Smooth muscle cell (in vitro differentiated cells): Measurements from ENCODE around the gene ITGBL1. TPM values are rescaled to one million over a fixed set of nuclear protein-coding genes. Genes with fewer than 3 reads are reported as not detected.

ENCODE experiments used
- DNase-seq: peaks from one replicate; lab custom pipeline; 2025; ENCODE audit not compliant: unreplicated experiment; lab: John Stamatoyannopoulos, UW
- H2AFZ ChIP-seq: fragments of 200-600 bp; sonication (generic); 2 replicates; pipeline ENCODE4 v1.6.0; 2016; ENCODE audit warnings: antibody characterized with exemption, low read depth, mild to moderate bottlenecking
- H3F3A ChIP-seq: fragments of 200-600 bp; sonication (generic); 2 replicates; pipeline ENCODE4 v1.6.0; 2017; ENCODE audit warnings: antibody characterized with exemption, low read depth
- H3K27ac ChIP-seq: fragments of 200-600 bp; sonication (generic); 2 replicates; pipeline ENCODE4 v1.5.1; 2016; ENCODE audit warnings: low read depth, mild to moderate bottlenecking
- H3K27me3 ChIP-seq: fragments of 200-600 bp; sonication (generic); 2 replicates; pipeline ENCODE4 v1.6.1; 2016; ENCODE audit warnings: low read depth, mild to moderate bottlenecking
- H3K36me3 ChIP-seq: fragments of 200-600 bp; sonication (generic); 2 replicates; pipeline ENCODE4 v1.5.1; 2016; ENCODE audit warnings: low read depth
- H3K4me1 ChIP-seq: fragments of 200-600 bp; sonication (generic); 2 replicates; pipeline ENCODE4 v1.5.1; 2016; ENCODE audit warnings: low read depth
- H3K4me2 ChIP-seq: fragments of 200-600 bp; sonication (generic); 2 replicates; pipeline ENCODE4 v1.6.0; 2016; ENCODE audit warnings: mild to moderate bottlenecking
- H3K4me3 ChIP-seq: fragments of 200-600 bp; sonication (generic); 2 replicates; pipeline ENCODE4 v1.5.1; 2016; ENCODE audit warnings: mild to moderate bottlenecking
- H3K79me2 ChIP-seq: fragments of 200-600 bp; sonication (generic); 2 replicates; pipeline ENCODE4 v1.6.0; 2016; ENCODE audit warnings: low read depth, mild to moderate bottlenecking
- H3K9ac ChIP-seq: fragments of 200-600 bp; sonication (generic); 2 replicates; pipeline ENCODE4 v1.6.0; 2016; ENCODE audit warnings: low read depth
- H3K9me3 ChIP-seq: fragments of 200-600 bp; sonication (generic); replicated peaks from 2 replicates; pipeline ENCODE4 v1.5.1; 2016; ENCODE audit warnings: low read depth
- H4K20me1 ChIP-seq: fragments of 200-600 bp; sonication (generic); 2 replicates; pipeline ENCODE4 v1.6.0; 2016; ENCODE audit warnings: low read depth
- CTCF ChIP-seq: fragments of 200-600 bp; sonication (generic); IDR thresholded peaks from 2 replicates; pipeline ENCODE4 v1.5.1; 2017; ENCODE audit warnings: borderline replicate concordance, mild to moderate bottlenecking, antibody characterized with exemption; ENCODE audit not compliant: insufficient read depth, poor library complexity, severe bottlenecking
- WGBS: methylation state at CpG from one replicate; pipeline ENCODE4 v1.1.7; 2016; ENCODE audit warnings: low lambda C conversion rate; 5-methylcytosine and 5-hydroxymethylcytosine counted together
- polyA plus RNA-seq: library from polyadenylated mRNA; unstranded; fragments of >200 nt; fragmentation: Nextera tagmentation; extraction: Ambion mirVana; gene quantifications from 2 replicates; pipeline ENCODE4 v1.2.1, GENCODE V29; 2016
- total RNA-seq: library from RNA; depleted of rRNA; stranded (reverse); fragments of >200 nt; gene quantifications from 2 replicates; pipeline ENCODE4 v1.2.3, GENCODE V29; 2014

The ITGBL1 gene
- total and polyA plus RNA-seq, 2 experiments from 2014 or later: 0.29 TPM; not detected in 1

- Histone ChIP-seq H3K27ac (no peak overlapping the region), H3K9me3 (no peaks in the 10 kb centered on the region), H3K36me3 (no peaks in the 10 kb centered on the region), H3F3A (no peaks in the 10 kb centered on the region), H3K79me2 (no peaks in the 10 kb centered on the region), H3K4me2 (no peak overlapping the region), H4K20me1 (no peaks in the 10 kb centered on the region), H2AFZ (no peak overlapping the region), H3K9ac (no peak overlapping the region), H3K4me3 (no peak overlapping the region), H3K4me1 (no peaks in the 10 kb centered on the region), H3K27me3 (no peaks in the 10 kb centered on the region)
- 94% methylated on average over 3 of the region's 3 CpGs for WGBS
- no peak for TF ChIP-seq CTCF
- no peak for DNase-seq
These were observed 248.1 kb downstream of the ITGBL1 start for GRCh38 chr13:101700598-101700997.

DNA sequence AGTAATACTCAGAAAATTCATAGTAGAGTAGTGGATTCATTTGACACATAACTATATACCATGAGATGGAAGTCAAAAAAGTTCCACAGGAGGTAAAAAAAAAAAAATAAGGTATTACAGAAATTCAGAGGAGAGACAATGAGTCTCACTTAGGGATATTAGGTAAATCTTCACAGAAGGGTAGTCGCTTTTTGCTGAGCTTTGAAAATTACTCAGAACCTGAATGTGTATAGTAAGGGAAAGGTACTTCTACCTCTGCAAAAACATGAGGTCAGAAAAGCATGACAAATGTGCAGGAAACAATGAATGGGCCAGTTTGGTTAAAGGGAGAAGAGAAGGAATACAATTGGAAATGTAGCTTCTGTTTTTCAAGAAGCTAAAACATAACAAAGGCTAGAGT, 250.6 kb downstream of the ITGBL1 start:
- Histone ChIP-seq H3K4me2 (no peak overlapping the region), H3K4me1 (no peaks in the 10 kb centered on the region), H3K4me3 (no peak overlapping the region), H3F3A (no peaks in the 10 kb centered on the region), H3K27me3 (no peaks in the 10 kb centered on the region), H3K36me3 (no peaks in the 10 kb centered on the region), H3K9ac (no peak overlapping the region), H3K79me2 (no peaks in the 10 kb centered on the region), H2AFZ (no peak overlapping the region), H3K9me3 (no peaks in the 10 kb centered on the region), H3K27ac (no peak overlapping the region), H4K20me1 (no peaks in the 10 kb centered on the region)
- no peak for DNase-seq
- 100% methylated on average over 1 of the region's 1 CpG for WGBS
- TF ChIP-seq CTCF: no peak

DNA sequence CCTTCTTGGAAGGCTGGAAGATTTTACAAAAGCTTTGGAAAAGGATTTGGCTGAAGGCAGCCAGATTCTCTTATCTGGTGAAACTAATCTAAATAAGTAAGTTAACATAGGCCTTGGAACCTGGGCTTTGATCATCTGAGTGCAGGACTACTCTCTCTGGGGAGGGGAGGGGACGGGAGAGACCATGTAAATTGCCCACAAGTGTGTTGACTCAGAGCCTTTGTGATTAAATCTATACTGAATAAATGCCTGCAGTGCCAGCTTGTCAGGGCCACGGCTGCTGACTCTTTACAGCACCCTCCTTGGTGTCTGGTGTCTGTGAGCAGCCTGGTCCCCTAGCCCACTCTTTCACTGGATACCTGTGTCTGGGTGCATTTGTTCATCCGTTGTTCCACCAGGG, 251.4 kb downstream of the ITGBL1 start:
- Histone ChIP-seq H3K27ac (no peak overlapping the region), H3K4me1 (no peaks in the 10 kb centered on the region), H3K27me3 (no peaks in the 10 kb centered on the region), H3K4me2 (no peak overlapping the region), H2AFZ (no peak overlapping the region), H3K36me3 (no peaks in the 10 kb centered on the region), H3K9ac (no peak overlapping the region), H3K79me2 (no peaks in the 10 kb centered on the region), H3K4me3 (no peak overlapping the region), H3F3A (no peaks in the 10 kb centered on the region), H3K9me3 (no peaks in the 10 kb centered on the region), H4K20me1 (no peaks in the 10 kb centered on the region)
- WGBS: 40% methylated on average over 3 of the region's 3 CpGs
- TF ChIP-seq CTCF: no peak
- no peak for DNase-seq

DNA sequence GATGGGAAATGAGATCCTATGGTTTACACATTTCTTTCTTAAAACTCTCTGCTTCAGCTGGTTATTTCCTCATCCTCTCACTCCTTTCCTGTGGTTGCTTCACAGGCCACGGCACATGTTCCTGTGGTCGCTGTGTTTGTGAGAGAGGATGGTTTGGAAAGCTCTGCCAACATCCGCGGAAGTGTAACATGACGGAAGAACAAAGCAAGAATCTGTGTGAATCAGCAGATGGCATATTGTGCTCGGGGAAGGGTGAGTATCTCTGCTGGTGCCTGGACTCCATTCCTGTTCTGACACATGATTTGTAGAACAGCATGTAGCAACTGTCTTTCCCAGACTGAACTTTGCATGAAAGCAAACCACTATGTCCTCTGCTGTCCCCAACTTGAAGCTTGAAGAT, 254.2 kb downstream of the ITGBL1 start:
- no peaks in the 10 kb centered on the region for H3K4me1 ChIP-seq
- H3K27me3 ChIP-seq: no peaks in the 10 kb centered on the region
- no peak for DNase-seq
- no peaks in the 10 kb centered on the region for H3K36me3 ChIP-seq
- H3K79me2 ChIP-seq: no peaks in the 10 kb centered on the region
- no peak overlapping the region for H2AFZ ChIP-seq
- peak overlapping the region; percentile 9 for H3K4me2 ChIP-seq
- H3K4me3 ChIP-seq: no peak overlapping the region
- no peaks in the 10 kb centered on the region for H4K20me1 ChIP-seq
- TF ChIP-seq CTCF: no peak
- H3K9ac ChIP-seq: no peak overlapping the region
- H3F3A ChIP-seq: no peaks in the 10 kb centered on the region
- H3K27ac ChIP-seq: no peak overlapping the region
- H3K9me3 ChIP-seq: no peaks in the 10 kb centered on the region
- WGBS: 31% methylated on average over 6 of the region's 6 CpGs
